Measurements from ENCODE around the gene SFTA2. TPM values are rescaled to one million over a fixed set of nuclear protein-coding genes. Genes with fewer than 3 reads are reported as not detected.
"Not testable (repeated sequence)": the region's sequence is repeated elsewhere in the genome, so short reads cannot be mapped to it uniquely, and the experiment has no call there.

The SFTA2 gene
- total RNA-seq, 1 experiment from 2014 or later: not detected

GRCh38 chr6:30914076-30914853 lies 17.7 kb downstream of the SFTA2 start, which contains the start of gene VARS2:
Gene VARS2 (plus strand): TSS chr6:30914238. CDS start chr6:30914837, 599 bp downstream.
- Histone ChIP-seq H3K4me3 (ENCODE audit: low read depth, low read length, poor library complexity, severe bottlenecking) (peak within 1 kb of the TSS; percentile 62), H3K36me3 (ENCODE audit: insufficient read depth, low read length, poor library complexity, severe bottlenecking) (peaks cover 28% of the 10 kb centered on the region), H3K9me3 (ENCODE audit: low read depth, low read length, poor library complexity, severe bottlenecking) (no peaks in the 10 kb centered on the region), H3K4me1 (ENCODE audit: insufficient read depth, low read length, poor library complexity, severe bottlenecking) (peaks cover 13% of the 10 kb centered on the region), H3K27me3 (replicated peaks; ENCODE audit: insufficient read depth, low read depth, low read length, poor library complexity) (no peaks in the 10 kb centered on the region), H3K27ac (ENCODE audit: low read depth, low read length, poor library complexity, severe bottlenecking) (peak within 1 kb of the TSS; percentile 75)
- DNase-seq (ENCODE audit: low spot score): peak; percentile 89
- TF ChIP-seq, protein P1, sequence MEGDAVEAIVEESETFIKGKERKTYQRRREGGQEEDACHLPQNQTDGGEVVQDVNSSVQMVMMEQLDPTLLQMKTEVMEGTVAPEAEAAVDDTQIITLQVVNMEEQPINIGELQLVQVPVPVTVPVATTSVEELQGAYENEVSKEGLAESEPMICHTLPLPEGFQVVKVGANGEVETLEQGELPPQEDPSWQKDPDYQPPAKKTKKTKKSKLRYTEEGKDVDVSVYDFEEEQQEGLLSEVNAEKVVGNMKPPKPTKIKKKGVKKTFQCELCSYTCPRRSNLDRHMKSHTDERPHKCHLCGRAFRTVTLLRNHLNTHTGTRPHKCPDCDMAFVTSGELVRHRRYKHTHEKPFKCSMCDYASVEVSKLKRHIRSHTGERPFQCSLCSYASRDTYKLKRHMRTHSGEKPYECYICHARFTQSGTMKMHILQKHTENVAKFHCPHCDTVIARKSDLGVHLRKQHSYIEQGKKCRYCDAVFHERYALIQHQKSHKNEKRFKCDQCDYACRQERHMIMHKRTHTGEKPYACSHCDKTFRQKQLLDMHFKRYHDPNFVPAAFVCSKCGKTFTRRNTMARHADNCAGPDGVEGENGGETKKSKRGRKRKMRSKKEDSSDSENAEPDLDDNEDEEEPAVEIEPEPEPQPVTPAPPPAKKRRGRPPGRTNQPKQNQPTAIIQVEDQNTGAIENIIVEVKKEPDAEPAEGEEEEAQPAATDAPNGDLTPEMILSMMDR (conservative IDR thresholded peaks at IDR 0.05; ENCODE audit: low read depth, low read length): peak; percentile 40
- TF ChIP-seq EZH2 (IDR thresholded peaks at IDR 0.05; ENCODE audit: borderline replicate concordance, low read depth, low read length, poor library complexity, severe bottlenecking): no peak
- POLR2A ChIA-PET (ENCODE audit: low non-redundant PET): no interaction called here
- CTCF ChIA-PET: interaction anchor here (0.6 to 3.5 kb wide), 4 partner anchors 29 to 235 kb away, joined by 3 to 37 read pairs (median 13); no protein-coding TSS in a partner anchor
- TSS peak; percentile 60 for BruUV-seq (replicated peaks)
- intact Hi-C loops (cut with micrococcal nuclease; ENCODE audit: unreplicated experiment): loop anchor here (2.0 kb wide), 1 partner anchor 129 kb away; no protein-coding TSS in a partner anchor

GRCh38 chr6:30913721-30914075 lies 18.3 kb downstream of the SFTA2 start:
- Histone ChIP-seq H3K27ac (ENCODE audit: low read depth, low read length, poor library complexity, severe bottlenecking) (peak overlapping the region; percentile 75), H3K27me3 (replicated peaks; ENCODE audit: insufficient read depth, low read depth, low read length, poor library complexity) (no peaks in the 10 kb centered on the region), H3K4me3 (ENCODE audit: low read depth, low read length, poor library complexity, severe bottlenecking) (peak overlapping the region; percentile 62), H3K36me3 (ENCODE audit: insufficient read depth, low read length, poor library complexity, severe bottlenecking) (peaks cover 28% of the 10 kb centered on the region), H3K4me1 (ENCODE audit: insufficient read depth, low read length, poor library complexity, severe bottlenecking) (peaks cover 13% of the 10 kb centered on the region), H3K9me3 (ENCODE audit: low read depth, low read length, poor library complexity, severe bottlenecking) (no peaks in the 10 kb centered on the region)
- BruUV-seq (replicated peaks): no TSS peak
- POLR2A ChIA-PET (ENCODE audit: low non-redundant PET): no interaction called here
- CTCF ChIA-PET: interaction anchor here (0.6 to 3.5 kb wide), 4 partner anchors 156 to 279 kb away, joined by 3 to 37 read pairs (median 13); no protein-coding TSS in a partner anchor
- intact Hi-C loops (cut with micrococcal nuclease; ENCODE audit: unreplicated experiment): loop anchor here (2.0 kb wide), 1 partner anchor 129 kb away; no protein-coding TSS in a partner anchor
- DNase-seq (ENCODE audit: low spot score): no peak
- TF ChIP-seq, protein P1 (conservative IDR thresholded peaks at IDR 0.05; ENCODE audit: low read depth, low read length): no peak
- TF ChIP-seq EZH2 (IDR thresholded peaks at IDR 0.05; ENCODE audit: borderline replicate concordance, low read depth, low read length, poor library complexity, severe bottlenecking): no peak

DNA sequence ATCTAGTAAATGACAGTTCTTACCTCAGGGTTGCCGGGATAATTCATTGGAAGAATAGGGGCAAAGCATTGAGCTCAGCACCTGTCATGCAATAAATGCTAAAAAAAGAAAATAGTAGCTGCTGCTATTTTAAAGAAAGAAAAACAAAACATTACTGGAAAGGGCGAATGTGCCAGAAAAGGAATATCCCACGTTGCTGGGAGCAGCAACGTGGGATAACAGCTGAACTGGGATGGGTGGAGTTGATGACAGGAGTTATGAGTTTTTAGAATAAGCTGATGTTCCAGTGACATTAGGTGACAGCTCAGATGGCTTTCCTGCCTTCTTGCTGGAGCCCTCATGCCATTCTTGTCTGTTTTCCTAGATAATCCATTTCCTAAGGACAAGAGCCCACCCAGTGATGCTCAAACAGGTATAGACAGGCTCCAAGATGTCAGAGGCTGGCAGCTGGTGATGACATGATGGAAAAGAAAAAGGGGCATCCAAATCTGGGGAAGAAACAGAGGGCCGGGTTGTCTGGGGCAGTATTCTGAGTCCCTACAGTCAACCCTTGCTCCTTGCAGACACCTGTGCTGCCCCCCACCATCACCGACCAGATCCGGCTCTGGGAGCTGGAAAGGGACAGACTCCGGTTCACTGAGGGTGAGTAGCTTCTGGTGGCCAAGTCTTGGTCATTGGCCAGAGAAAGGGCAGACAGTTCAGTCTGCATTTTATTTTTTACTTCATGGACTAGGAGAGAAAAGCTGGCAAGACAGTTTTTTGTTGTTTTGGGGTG lies 19.0 kb downstream of the SFTA2 start:
- BruUV-seq (replicated peaks): no TSS peak
- POLR2A ChIA-PET (ENCODE audit: low non-redundant PET): no interaction called here
- intact Hi-C loops (cut with micrococcal nuclease; ENCODE audit: unreplicated experiment): no loop called here
- H3K4me3 ChIP-seq (ENCODE audit: low read depth, low read length, poor library complexity, severe bottlenecking): no peak overlapping the region
- H3K36me3 ChIP-seq (ENCODE audit: insufficient read depth, low read length, poor library complexity, severe bottlenecking): peaks cover 28% of the 10 kb centered on the region
- peaks cover 13% of the 10 kb centered on the region for H3K4me1 ChIP-seq (ENCODE audit: insufficient read depth, low read length, poor library complexity, severe bottlenecking)
- CTCF ChIA-PET: interaction anchor here (0.6 to 3.5 kb wide), 4 partner anchors 157 to 279 kb away, joined by 3 to 37 read pairs (median 13); no protein-coding TSS in a partner anchor
- TF ChIP-seq EZH2 (IDR thresholded peaks at IDR 0.05; ENCODE audit: borderline replicate concordance, low read depth, low read length, poor library complexity, severe bottlenecking): no peak
- TF ChIP-seq, protein P1 (conservative IDR thresholded peaks at IDR 0.05; ENCODE audit: low read depth, low read length): no peak
- H3K27ac ChIP-seq (ENCODE audit: low read depth, low read length, poor library complexity, severe bottlenecking): no peak overlapping the region
- H3K9me3 ChIP-seq (ENCODE audit: low read depth, low read length, poor library complexity, severe bottlenecking): no peaks in the 10 kb centered on the region
- no peak for DNase-seq (ENCODE audit: low spot score)
- no peaks in the 10 kb centered on the region for H3K27me3 ChIP-seq (replicated peaks; ENCODE audit: insufficient read depth, low read depth, low read length, poor library complexity)

DNA sequence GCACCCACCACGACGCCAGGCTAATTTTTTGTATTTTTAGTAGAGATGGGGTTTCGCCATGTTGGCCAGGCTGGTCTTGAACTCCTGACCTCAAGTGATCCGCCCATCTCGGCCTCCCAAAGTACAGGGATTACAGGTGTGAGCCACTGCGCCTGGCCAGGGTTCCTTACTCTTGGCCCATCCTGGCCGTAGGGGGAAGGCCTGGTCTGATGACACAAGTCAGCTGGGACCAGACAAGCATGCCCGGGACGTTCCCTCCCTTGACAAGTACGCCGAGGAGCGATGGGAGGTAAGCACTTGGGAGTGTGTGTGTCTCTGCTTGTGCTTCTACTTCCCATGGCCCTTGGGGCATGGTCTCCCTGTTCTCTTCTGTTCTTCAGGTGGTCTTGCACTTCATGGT lies 21.5 kb downstream of the SFTA2 start:
- intact Hi-C loops (cut with micrococcal nuclease; ENCODE audit: unreplicated experiment); H3K27me3 ChIP-seq (replicated peaks; ENCODE audit: insufficient read depth, low read depth, low read length, poor library complexity): not testable (repeated sequence)
- peaks cover 22% of the 10 kb centered on the region for H3K4me1 ChIP-seq (ENCODE audit: insufficient read depth, low read length, poor library complexity, severe bottlenecking)

More for the DNA sequence above, 21.5 kb downstream of the SFTA2 start:
- H3K4me3 ChIP-seq (ENCODE audit: low read depth, low read length, poor library complexity, severe bottlenecking); H3K9me3 ChIP-seq (ENCODE audit: low read depth, low read length, poor library complexity, severe bottlenecking); BruUV-seq (replicated peaks); H3K27ac ChIP-seq (ENCODE audit: low read depth, low read length, poor library complexity, severe bottlenecking); DNase-seq (ENCODE audit: low spot score); POLR2A ChIA-PET (ENCODE audit: low non-redundant PET); CTCF ChIA-PET: not testable (repeated sequence)
- H3K36me3 ChIP-seq (ENCODE audit: insufficient read depth, low read length, poor library complexity, severe bottlenecking): peaks cover 19% of the 10 kb centered on the region

Data from A673 (cell line).